Stimulated activated CD8-positive, alpha-beta memory T cell treated with anti-CD3 and anti-CD28 coated beads, Interleukin-15, amount 100 ng/mL, for 1 hour (primary cell): ENCODE measurements around the gene FBXL17.

Experiments used
- DNase-seq: peaks from one replicate; pipeline ENCODE4 v3.0.0-alpha.2; 2020; ENCODE audit warnings: low read depth

The FBXL17 gene

DNA sequence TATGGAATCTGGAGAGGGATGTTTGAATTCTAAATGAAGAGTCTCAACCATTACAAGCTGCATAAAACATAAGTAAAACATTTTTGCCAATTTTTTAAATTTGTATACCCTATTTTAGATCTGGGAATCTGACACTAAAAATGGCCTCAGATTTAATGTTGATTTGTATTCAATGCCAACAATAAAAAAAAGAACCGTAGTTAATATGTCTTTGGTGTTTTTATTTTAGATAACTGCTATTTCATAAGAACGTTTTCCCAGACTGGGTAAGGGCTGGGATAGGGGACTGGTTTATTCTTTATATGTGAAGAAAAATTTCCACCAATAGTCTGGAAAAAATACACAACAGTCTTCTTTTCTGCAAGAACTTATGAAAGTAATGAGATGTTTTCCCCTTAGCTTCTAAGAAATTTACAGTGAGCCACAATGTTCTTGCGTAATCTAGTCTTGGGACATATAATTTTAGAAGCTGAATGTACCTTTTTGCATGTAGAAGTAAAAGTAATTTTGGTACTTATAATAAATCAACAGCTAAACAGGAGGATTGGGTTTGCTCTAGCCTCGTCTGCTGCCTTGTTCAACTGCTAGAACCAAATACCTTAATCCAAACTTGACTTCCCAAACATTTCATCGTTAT, 466.6 kb downstream of the FBXL17 start:
- no peak for DNase-seq

DNA sequence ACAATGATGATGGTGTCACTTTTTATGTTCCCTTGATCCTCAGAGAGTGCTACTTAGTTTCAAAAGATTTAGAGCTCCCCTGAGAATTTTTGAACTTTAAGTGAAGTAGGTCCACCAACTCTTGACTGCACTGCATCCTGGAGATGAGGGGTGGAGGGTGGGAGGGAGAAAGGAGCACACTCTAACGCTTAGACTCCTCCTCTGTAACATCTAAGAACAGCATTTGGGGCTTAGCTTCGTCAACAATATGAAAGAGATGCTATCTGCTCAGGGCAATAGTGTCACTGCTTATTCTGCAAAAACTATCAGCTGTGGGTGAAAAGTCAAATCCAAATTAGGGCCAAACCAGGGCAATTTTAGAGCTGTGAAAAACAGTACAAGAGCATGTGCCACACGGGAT, 468.4 kb downstream of the FBXL17 start:
- DNase-seq: no peak

DNA sequence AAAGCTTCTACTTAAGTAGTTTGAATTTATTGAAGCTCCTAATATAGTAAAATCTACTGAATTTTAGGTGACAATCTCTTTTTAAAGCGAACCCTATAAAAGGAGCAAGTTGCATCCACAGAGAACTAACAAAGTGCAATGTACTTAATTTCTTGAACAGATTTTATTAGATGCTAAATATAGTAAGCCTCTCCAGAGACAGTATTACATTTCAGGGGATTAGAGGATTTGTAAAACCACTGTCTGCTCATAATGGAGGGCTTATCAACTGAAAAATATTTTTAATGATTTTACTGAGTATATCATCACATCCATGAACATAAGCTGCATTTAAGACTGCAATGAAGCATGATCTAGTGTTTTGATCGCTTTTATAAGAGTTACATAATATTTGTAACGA, 481.2 kb downstream of the FBXL17 start:
- DNase-seq: no peak

DNA sequence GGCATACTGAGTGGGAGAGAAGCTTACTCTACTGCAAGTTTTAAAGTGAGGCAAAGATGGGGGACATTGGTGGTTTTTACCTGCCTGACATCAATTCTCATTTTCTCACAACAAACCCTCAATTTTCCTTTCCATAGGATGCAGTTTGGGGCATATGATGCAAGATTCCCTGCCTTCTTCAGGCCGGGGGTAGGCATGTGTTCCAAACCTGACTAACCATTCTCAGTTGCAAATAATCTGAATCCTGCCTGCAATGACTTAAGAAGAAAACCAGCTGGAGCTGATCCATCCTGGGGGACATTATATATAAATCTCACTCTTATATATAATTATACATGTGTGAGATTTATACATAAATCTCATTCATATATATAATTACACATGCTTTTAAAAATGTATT, 487.5 kb downstream of the FBXL17 start:
- DNase-seq: no peak

DNA sequence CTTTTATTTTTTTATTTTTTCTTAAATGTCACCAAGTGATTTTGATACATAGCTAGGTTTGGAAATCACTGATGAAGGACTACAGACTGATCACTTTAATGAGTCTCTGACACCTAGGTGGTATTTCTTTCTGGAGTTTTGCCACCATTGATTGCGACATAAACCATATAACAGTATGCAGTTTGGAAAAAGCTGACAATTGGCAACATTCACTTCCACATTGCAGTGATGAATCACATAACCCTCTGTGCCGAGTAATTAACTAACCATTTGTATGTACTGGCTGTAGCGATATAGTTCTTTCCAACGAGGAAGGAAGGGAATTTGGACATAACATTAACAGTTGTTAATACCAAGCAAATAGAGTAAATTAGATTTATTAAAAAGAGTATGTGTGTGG, 488.3 kb downstream of the FBXL17 start:
- DNase-seq: no peak

DNA sequence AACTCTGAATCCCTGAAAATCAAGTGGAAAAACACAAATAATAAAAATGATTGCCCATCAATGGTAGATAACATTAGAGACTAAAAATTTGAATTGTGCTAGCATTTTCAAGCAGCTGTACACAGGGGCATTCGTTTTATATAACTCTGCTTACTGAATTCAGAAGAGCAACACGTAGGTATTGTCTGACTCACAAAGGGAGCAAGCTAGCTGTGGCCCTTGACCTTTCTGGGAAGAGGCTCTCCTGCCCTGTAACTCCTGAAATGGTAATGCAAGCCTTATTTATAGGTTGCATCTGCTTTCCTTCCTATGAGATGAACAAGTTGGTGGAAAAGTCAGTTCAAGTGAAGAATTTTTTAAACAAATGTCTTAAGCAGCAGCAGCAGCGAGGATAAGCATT, 492.5 kb downstream of the FBXL17 start:
- no peak for DNase-seq

DNA sequence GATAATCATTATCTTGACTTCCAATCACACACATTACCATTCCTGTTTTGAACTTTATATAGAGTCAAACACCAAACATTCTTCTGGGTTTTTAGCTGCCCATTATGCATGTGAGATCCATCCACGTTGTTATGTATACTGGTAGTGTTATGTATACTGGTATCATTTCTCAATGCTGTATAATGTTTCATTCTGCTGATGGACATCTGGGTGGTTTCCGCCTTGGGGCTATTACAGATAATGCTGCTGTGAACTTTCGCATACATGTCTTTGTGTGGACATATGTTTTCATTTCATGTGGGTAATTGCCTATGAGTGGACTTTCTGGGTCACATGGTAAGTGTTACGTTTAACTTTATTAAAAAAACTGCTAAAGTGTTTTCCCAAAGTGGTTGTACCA, 493.4 kb downstream of the FBXL17 start:
- no peak for DNase-seq

DNA sequence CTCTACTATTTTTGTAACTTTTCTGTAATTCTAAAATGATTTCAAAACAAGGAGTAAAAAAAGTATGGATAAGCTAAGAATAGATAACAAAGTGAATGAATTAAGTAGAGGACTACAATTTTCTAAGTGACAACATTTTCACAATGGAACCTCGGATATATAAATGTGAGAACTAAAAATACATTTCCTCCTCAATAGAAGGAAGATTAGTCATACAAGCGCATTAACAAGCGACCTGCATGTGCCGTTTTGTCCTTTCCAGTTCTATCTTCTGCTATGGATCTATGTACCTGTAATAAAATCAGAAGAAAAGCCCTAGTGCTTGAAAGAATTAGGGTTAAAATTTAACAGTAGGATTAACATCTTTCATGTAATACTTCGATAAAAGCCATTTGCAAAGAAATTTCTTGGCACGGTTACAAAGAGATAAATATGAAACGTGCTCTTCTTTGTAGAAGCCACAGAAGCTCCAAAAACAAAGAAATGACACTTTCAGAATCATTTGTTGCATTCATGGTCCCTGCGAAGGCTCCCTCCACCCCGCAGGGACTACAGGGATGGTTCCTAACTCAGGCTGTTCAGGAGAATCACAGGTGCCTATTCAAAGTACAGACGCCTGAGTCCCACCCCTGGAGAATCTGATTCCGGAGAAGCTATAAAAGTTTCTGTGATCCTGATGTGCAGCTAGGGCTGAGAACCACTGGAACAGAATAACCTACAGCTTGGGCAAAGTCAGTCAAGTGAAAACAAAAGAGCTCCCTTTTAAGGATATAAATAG, 494.5 kb downstream of the FBXL17 start:
- DNase-seq: no peak

DNA sequence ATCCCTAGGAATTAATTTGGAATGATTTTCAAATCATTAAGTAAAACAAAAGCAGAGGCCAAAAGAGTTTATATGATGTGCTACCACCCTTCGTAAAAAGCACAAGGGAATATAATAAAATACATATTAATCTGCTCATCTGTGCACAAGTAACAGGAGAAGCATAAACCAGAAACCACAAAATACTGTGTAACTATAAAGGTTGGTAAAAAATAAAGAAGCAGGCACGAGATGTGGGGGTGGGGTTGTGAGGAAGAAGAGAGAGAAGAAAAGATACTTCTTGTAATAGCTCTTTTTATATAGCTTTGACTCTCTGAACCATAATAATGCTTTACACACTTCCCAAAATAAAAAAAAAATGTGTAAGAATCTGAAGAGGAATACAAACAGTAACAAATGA, 496.3 kb downstream of the FBXL17 start:
- no peak for DNase-seq

DNA sequence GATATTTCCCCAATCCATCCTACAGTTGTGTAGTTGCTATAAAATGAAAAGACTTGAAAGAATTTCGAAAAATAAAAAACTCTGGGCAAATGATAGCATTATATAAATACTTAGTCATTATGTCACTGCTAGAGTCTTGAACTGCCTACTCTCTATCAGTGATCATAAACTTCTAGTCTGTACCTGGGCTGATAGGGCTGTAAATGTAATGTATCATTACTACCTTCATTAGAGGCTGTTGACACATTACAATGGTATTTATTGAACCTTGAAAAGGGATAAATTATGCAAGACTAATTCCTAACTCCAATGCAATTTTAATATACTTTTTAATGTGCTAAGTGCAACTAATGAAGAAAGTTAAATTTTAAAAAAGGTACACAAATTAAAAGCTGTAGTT, 497.0 kb downstream of the FBXL17 start:
- no peak for DNase-seq

DNA sequence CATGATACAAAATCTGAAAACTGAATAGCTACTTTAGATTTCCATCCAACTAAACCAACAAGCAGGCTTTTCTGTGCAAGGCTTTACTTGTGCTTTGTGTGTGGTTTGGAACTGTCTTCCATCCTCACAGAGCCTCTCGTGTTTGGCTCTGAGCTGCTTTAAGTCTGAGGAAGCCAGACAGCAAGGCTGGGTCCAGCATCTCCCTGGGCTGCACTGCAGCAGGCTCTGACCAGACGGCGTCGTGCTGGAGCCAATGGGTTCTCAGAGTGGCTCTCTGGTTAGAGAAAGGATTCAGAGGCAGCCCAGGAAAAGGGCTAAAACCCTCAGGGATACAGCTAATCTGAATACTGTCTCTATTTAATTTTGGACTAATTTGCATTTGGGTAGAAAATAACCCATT, 503.2 kb downstream of the FBXL17 start:
- no peak for DNase-seq

DNA sequence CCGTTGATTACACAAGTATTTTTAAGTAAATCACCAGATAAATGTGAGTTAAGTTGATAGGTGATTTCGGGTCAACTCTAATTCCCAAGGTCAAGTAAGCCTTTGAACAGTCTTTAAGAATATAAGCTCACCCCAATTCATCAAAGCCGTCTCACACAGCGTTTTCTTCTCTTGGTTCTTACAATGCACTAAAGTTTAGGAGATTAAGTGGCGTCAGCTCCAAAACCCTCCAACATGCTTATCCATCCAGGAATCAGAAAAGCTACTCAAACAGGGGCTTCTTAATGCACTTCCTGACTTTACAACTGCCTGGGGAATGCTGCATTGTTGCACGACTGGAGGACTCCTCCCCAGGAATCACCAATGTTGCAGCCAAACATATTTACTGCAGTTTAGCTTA, 505.0 kb downstream of the FBXL17 start:
- no peak for DNase-seq

DNA sequence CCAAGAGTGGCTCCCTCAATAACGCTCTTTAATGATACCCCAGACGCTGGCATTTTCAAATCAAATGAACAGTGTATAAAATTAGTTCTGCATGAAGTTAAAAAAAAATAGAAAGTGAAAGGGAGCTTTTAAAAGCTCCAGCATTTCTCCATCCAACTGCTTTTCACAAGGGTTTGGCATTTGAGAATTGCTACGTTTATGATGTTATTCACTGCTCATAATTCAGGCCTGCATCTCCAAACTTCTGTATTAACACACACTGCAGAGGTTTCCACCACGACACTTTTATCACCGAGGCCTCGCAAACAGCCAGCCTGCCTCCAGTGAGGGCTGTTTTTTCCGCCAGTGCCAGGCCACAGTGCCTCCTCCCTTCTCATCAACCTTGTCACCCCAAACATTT, 505.6 kb downstream of the FBXL17 start:
- DNase-seq: no peak

DNA sequence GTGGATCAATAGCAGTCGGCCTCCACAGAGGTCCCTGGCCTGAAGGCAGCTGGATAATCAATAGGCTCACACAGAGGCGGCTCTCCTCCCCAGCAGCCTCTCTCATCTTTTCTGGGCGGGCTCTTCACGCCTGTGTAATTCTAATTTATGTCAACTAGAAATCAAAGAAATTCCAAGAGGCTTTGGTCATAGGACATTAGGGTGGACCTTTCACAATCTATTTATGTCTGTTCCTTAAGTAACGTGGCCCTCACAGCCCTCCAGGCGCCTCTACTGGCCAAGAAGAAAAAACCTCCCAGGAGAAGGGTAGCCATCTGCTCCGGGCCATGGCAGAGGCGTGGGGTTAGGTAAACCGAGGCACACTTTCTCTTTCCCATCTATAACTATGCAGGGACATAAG, 506.1 kb downstream of the FBXL17 start:
- no peak for DNase-seq

DNA sequence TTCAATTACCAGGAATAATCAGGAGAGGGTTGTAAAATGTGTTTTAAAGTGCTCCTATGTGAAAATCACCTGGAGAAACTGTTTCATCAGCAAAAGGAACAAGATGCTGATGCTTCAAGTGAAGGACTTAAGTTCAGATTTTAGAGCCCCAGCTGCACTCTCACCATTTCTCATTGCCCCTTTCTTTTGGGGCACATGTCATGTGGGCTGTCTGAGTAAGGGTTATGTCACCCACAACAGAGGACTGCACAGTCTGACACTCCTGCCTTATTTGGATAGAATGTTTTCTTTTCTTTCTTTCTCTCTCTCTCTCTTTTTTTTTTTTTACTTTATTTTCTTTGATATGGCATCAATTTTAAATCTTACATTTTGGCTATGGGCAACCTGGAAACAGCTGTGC, 507.1 kb downstream of the FBXL17 start:
- DNase-seq: no peak

DNA sequence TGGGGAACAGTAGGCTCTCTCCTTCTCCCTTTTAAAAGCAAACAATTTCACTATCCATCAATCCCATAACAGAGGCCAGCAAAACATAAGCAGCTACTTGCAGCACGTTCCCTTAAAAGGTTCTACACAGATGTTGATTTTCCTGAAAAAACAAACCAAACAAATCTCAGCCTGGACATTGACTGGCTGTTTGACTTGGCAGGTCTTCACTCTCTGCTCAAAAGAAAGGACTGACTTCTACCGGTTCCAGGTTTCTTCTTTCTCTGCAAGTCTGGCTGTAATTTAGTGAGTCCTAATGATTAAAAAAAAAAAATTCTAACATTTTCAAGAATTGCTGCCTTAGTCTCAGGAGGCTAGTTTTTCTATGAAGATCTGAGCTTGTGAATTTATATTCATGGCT, 508.0 kb downstream of the FBXL17 start:
- DNase-seq: no peak

DNA sequence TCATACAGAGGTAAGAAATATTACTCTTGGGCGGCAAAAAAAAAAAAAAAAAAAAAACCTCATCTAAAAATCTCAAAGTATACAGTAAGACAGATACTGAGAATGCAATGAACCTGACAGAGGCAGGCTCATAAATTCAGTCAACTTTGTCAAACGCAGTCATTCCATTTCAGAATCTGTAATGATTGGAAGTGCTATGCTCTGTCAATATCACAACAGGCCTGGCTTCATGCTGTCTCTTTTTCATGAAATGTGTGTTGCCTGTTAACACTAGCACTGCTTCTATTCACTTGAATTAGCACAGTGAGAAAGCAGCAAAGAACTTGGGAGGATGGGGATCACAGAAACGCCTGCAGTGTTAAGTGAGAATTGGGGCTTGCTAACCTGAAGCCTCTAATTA, 510.9 kb downstream of the FBXL17 start:
- no peak for DNase-seq

DNA sequence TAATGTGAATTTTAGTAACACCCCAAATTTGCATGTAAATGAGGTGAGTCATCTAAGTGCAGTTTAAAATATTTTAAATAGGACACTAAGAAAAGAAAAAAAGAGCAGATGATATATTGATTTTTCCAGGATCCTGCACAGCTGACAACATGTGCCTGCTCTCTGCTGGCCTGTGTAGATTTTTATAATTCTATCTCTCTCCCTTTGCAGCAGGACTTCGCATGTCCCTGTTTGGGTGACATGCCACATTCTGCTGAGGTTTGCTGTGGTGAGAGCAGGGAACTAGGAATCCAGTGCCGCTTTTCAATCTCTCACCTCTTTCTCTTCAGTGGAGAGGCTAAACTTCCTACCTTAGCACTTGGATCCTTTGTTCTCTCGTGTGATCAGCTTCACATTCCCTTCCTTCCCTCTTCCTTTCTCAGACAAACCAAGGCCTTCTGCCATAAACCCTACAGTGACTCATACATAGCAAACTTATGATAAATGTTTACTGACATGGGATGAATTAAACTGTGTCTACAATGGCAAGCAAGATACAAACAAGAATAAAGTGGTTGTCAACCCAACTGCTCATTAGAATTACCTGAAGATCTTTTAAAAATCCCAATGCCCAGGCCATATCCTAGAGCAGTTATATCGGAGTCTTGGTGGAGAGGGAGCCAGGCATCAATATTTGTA, 512.3 kb downstream of the FBXL17 start:
- DNase-seq: no peak

DNA sequence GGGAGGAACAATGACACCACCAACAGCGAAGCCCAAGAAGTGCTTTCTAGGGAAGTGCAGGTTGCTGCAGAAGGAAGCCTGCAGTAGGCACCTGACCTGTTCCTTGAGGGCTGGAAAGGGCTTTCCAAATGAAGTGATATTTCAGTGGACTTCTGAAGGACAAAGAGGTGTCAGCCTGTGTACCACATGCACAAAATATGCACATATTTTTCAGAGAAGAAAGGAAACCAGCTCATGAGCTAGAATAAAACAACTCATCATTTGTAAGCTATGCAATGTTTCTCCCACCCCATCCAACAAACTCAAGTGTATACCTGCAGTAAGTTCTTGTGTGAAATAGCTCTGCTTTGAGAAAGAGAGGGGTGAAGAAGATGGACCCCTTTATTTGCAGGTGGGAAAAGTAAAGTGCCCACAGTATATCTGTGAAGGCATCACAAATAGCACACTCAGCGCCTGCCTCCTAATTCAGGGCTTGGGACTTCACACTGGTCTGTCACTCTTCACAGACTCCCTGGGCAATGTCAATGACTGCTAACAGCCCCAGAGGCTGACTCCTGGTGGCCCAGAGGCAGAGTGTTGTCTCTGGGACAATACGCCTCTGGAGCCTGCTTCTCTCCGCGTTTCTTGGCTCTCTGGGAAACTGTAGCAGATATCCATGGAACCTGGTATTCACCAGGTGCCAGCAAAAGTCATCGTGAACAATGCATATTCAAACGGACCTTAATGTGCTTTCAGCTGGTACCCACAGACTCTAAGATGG, 513.1 kb downstream of the FBXL17 start:
- no peak for DNase-seq

DNA sequence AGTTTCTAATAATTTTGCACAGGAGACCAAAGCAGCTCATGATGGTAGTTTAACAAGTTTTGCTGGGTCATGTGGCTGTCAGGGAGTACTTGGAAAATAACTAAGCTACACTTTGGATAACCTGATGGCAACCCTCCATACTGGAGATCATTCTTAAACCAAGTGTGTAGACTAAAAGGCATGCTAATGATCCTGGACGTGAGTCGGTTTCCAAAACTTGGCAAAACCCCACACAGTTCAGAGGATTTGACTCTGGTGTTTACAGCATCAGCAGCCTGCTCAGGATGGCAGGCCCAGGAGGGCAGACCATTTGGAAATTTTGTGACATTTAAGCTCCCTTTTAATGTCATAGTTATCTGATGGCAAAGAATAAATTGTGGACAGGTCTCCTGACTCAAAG, 514.6 kb downstream of the FBXL17 start:
- DNase-seq: no peak

DNA sequence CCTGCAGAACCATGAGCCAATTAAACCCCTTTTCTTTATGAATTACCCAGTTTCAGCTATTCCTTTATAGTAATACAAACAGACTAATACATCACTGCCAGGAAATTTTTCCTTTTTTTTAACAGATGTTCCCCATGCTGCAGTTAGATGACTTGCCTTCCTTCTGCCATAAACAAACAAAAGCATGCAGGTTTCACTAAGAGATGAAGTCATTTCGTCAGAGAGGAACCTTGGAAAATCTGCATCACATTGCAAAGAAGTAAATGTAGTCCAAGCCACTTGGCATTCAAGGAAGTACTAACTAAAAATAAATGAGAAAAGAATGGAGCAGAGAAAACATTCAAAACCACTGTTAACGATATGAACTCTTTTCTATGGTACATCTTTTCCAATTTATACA, 517.1 kb downstream of the FBXL17 start:
- DNase-seq: no peak

DNA sequence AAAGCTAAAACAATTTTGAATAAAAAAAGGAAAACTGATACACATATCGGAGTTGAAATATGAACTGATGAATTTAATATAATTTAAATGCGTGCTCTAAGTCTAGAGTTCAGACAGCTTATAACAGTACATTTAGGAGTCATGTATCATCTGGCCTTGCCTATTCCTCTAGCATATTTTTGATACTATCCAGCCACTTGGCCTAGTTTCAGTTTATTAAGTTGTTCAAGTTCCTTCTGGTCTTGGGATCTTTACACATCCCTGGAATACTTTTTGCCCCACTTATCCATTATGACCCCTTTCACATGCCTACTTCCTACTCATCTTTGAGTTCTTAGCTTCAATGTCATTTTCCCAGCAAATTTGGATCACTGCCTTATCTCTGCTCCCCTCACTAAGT, 518.8 kb downstream of the FBXL17 start:
- DNase-seq: no peak

DNA sequence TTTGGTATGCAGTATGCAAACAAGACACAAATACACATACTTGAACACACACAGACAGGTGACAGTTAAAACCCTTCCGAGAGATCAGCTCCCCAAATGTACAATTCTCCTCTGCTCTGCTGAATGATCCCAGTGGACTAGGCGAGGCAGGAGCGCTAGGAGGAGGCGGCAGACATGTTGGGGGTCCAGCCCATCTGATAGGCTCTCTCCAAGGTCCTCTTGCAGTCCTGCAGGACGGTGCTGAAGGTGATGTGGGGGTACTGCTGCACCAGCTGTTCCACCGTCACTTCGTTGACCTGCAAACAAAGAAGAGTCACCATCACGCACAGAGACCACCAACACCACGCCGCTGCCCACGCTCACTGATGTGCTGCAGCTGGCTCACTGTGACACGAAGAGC, 520.3 kb downstream of the FBXL17 start:
- DNase-seq: no peak
